ENCODE measurements around the gene FOXRED1. TPM values are rescaled to one million over a fixed set of nuclear protein-coding genes. Genes with fewer than 3 reads are reported as not detected.
"Not testable (repeated sequence)": the region's sequence is repeated elsewhere in the genome, so short reads cannot be mapped to it uniquely, and the experiment has no call there.

The FOXRED1 gene
- total RNA-seq, 2 donors from 2014 or later: 9.3 to 19.1 TPM

DNA sequence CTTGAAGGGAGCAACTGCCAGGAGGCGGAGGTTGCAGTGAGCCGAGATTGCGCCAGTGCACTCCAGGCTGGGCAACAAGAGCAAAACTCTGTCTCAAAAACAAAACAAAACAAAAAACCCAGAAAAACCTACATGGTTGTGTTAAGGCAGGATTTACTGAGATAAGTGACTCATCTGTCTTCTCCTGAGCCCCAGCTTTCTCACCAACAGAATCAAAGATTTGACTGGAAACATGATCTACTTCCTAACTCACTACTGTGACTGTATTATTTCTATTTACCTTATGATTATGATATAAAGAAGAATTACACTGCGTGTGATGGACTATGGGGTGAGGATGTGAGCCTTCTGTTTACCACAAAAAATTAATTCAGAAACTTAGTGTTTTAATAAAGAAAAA lies 35.6 kb upstream of the FOXRED1 start:
- peaks cover 12% of the 10 kb centered on the region for H3K4me1 ChIP-seq
- ATAC-seq: no peak
- intact Hi-C loops (cut with DNase I): no loop called here

DNA sequence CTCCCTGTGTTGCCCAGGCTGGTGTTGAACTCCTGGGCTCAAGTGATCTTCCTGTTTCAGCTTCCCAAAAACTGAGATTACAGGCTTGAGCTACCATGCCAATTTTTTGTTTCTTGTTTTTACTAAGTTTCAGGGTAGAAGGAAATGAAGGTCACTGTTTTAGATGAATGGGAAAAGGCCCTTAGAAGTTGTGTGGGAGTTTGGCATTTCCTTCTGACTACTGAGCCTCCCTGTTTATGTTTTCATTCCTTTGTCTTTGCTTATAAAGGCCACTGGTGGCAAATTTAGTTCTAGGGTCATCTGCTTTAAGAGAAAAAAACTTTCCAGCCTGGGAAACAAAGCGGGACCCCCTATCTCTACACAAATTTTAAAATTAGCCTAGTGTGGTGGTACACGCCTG lies 22.3 kb upstream of the FOXRED1 start:
- 80 to 93% methylated on average over 2 of the region's 2 CpGs for WGBS, 2 donors
- Histone ChIP-seq H3K4me1 (no peaks in the 10 kb centered on the region), H3K27ac (no peak overlapping the region), H3K4me3 (no peak overlapping the region), H3K36me3 (replicated peaks in 1 of 2; ENCODE audit: insufficient read depth in 1 of 2, low read depth in 2 of 2) (peaks cover 0 to 8% of the 10 kb centered on the region in 2 donors), H3K27me3 (no peaks in the 10 kb centered on the region), H3K9me3 (no peaks in the 10 kb centered on the region)
- no peak for ATAC-seq
- TF ChIP-seq CTCF (IDR thresholded peaks at IDR 0.05): no peak
- TF ChIP-seq POLR2A (IDR thresholded peaks at IDR 0.05): no peak
- intact Hi-C loops (cut with DNase I): no loop called here
- no peak for DNase-seq

More for the DNA sequence above, 35.6 kb upstream of the FOXRED1 start:
- H3K27me3 ChIP-seq: no peaks in the 10 kb centered on the region
- no peak for DNase-seq
- H3K27ac ChIP-seq: no peak overlapping the region
- 94 to 99% methylated on average over 4 of the region's 4 CpGs for WGBS, 2 donors
- no peaks in the 10 kb centered on the region for H3K36me3 ChIP-seq (replicated peaks in 1 of 2; ENCODE audit: insufficient read depth in 1 of 2, low read depth in 2 of 2)
- TF ChIP-seq POLR2A (IDR thresholded peaks at IDR 0.05): no peak
- no peak for TF ChIP-seq CTCF (IDR thresholded peaks at IDR 0.05)
- H3K4me3 ChIP-seq: no peak overlapping the region
- no peaks in the 10 kb centered on the region for H3K9me3 ChIP-seq

GRCh38 chr11:126253265-126253664 lies 15.7 kb upstream of the FOXRED1 start:
- H3K4me3 ChIP-seq: no peak overlapping the region
- DNase-seq (no peak), ATAC-seq (peak; percentile 15)
- no peak overlapping the region for H3K27ac ChIP-seq
- TF ChIP-seq POLR2A (IDR thresholded peaks at IDR 0.05) (no peak), CTCF (IDR thresholded peaks at IDR 0.05) (no peak)
- 36 to 38% methylated on average over 4 of the region's 4 CpGs for WGBS, 2 donors
- H3K4me1 ChIP-seq: peaks cover 12% of the 10 kb centered on the region
- peaks cover 0 to 1% of the 10 kb centered on the region in 2 donors for H3K36me3 ChIP-seq (replicated peaks in 1 of 2; ENCODE audit: insufficient read depth in 1 of 2, low read depth in 2 of 2)
- H3K9me3 ChIP-seq: no peaks in the 10 kb centered on the region
- H3K27me3 ChIP-seq: no peaks in the 10 kb centered on the region
- intact Hi-C loops (cut with DNase I): no loop called here

DNA sequence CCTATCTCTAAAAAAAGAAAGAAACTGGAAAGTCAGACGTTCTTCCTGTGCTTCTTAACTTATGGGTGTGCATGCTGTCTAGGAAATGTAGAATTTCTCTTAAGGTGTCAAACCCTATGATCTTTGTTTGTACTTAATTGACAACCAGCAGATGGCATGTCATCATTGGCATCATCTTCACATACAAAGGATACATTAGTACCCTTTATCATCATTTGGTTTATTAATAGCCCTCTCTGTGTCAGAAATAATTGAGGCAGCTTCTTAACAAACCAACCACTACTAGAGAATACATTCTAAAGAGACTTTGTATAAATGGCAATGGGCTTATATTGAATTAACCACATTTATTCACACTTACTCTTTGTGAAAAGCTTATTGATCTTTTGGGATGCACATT lies 14.1 kb upstream of the FOXRED1 start:
- intact Hi-C loops (cut with DNase I): no loop called here
- Histone ChIP-seq H3K27me3 (no peaks in the 10 kb centered on the region), H3K27ac (no peak overlapping the region), H3K4me3 (no peak overlapping the region), H3K4me1 (peaks cover 12% of the 10 kb centered on the region), H3K36me3 (replicated peaks in 1 of 2; ENCODE audit: insufficient read depth in 1 of 2, low read depth in 2 of 2) (peaks cover 0 to 1% of the 10 kb centered on the region in 2 donors), H3K9me3 (no peaks in the 10 kb centered on the region)
- no peak for DNase-seq
- TF ChIP-seq POLR2A (IDR thresholded peaks at IDR 0.05) (no peak), CTCF (IDR thresholded peaks at IDR 0.05) (no peak)
- WGBS, 2 donors: 83 to 92% methylated on average over 1 of the region's 1 CpG
- no peak for ATAC-seq

GRCh38 chr11:126255507-126255906 lies 13.4 kb upstream of the FOXRED1 start:
- ATAC-seq; H3K4me3 ChIP-seq; intact Hi-C loops (cut with DNase I); H3K27ac ChIP-seq; H3K36me3 ChIP-seq (replicated peaks in 1 of 2; ENCODE audit: insufficient read depth in 1 of 2, low read depth in 2 of 2); DNase-seq; H3K27me3 ChIP-seq; H3K9me3 ChIP-seq: not testable (repeated sequence)
- 94 to 99% methylated on average over 5 of the region's 5 CpGs for WGBS, 2 donors
- peaks cover 12% of the 10 kb centered on the region for H3K4me1 ChIP-seq

Measured in body of pancreas (tissue), 4 donors.